Heart left ventricle (tissue), 16 donors: ENCODE data around the gene TRMT1. TPM values are rescaled to one million over a fixed set of nuclear protein-coding genes. Genes with fewer than 3 reads are reported as not detected.

ENCODE experiments used
- ATAC-seq, 4 donors: fragments of 200-7000 bp; cut with Tn5 transposase; one replicate each; pipeline ENCODE4 v1.9.1; 2020 to 2022; ENCODE audit warnings: moderate library complexity in 4 of 4, mild to moderate bottlenecking in 3 of 4, moderate number of reproducible peaks in 1 of 4
- DNase-seq, 5 donors: peaks; one replicate each; pipeline ENCODE4 v3.0.0-alpha.2; 2020
- H3K27ac ChIP-seq, 12 donors: fragments of 200-600 bp; sonication (generic) in 4 of 12; one replicate each; pipeline versions ENCODE4 v1.5.0 to v1.8.0; 2016 to 2022; ENCODE audit warnings: mild to moderate bottlenecking in 2 of 12
- H3K27me3 ChIP-seq, 9 donors: fragments of 200-600 bp; sonication (generic) in 2 of 9; one replicate each; pipeline versions ENCODE4 v1.5.1 to v1.8.0; 2016 to 2022; ENCODE audit warnings: mild to moderate bottlenecking in 3 of 9
- H3K36me3 ChIP-seq, 9 donors: fragments of 200-600 bp; sonication (generic) in 2 of 9; one replicate each; pipeline versions ENCODE4 v1.5.0 to v1.8.0; 2018 to 2022; ENCODE audit warnings: mild to moderate bottlenecking in 2 of 9
- H3K4me1 ChIP-seq, 12 donors: fragments of 200-600 bp; sonication (generic) in 4 of 12; one replicate each; pipeline versions ENCODE4 v1.5.0 to v1.8.0; 2016 to 2022; ENCODE audit warnings: mild to moderate bottlenecking in 3 of 12
- H3K4me3 ChIP-seq, 12 donors: fragments of 200-600 bp; sonication (generic) in 4 of 12; one replicate each; pipeline versions ENCODE4 v1.5.0 to v1.8.0; 2017 to 2022; ENCODE audit warnings: mild to moderate bottlenecking in 9 of 12, moderate library complexity in 4 of 12
- H3K9me3 ChIP-seq, 12 donors: fragments of 200-600 bp; sonication (generic) in 4 of 12; one replicate each; pipeline versions ENCODE4 v1.5.0 to v1.8.0; 2016 to 2022; ENCODE audit warnings: mild to moderate bottlenecking in 1 of 12
- POLR2A ChIP-seq, 2 donors: fragments of 450-650 bp; IDR thresholded peaks; one replicate each; pipeline ENCODE4 v1.6.1; 2017; ENCODE audit warnings: antibody characterized with exemption in 2 of 2, mild to moderate bottlenecking in 2 of 2, moderate library complexity in 2 of 2
- WGBS, 4 donors: extraction: QIAGEN DNeasy Blood & Tissue Kit in 2 of 4; methylation state at CpG; one replicate each; pipeline versions ENCODE4 v1.1.5 to v1.1.7; 2013 to 2018; 5-methylcytosine and 5-hydroxymethylcytosine counted together
- intact Hi-C, 10 donors: fragments of 100-400 bp; cut with DNase I; formaldehyde crosslinking; loops; one replicate each; pipeline versions ENCODE4 v1.11.1 to v1.14.2; 2022
- polyA plus RNA-seq, 2 donors: library from polyadenylated mRNA; stranded (reverse); fragments of 200-250 nt; gene quantifications; one replicate each; pipeline ENCODE4 v1.2.3, GENCODE V29; 2013
- total RNA-seq, 9 donors: library from RNA; depleted of rRNA in 2 of 9; stranded (reverse); fragments of >200 nt in 2 of 9; fragmentation: NEBNext Ultra II Directional in 3 of 9; extraction: Animal tissue kit (Norgen Biotek cat#: 25700) in 3 of 9; gene quantifications; one replicate each; pipeline versions ENCODE4 v1.1.0 to v1.2.4, GENCODE V29; 2016 to 2023
- TF ChIP-seq, protein P1 (sequence below), 12 donors: fragments of 200-600 bp; sonication (generic) in 4 of 12; IDR thresholded peaks; one replicate each; pipeline versions ENCODE4 v1.5.0 to v1.8.0; 2018 to 2022; ENCODE audit warnings: antibody characterized with exemption in 12 of 12, mild to moderate bottlenecking in 5 of 12
- donor health status: ischemic (EF 13 %, LVEDD 7.1; RV severe dilation, severe dysfunction).
- donor health status: healthy with polysubstance abuse.
- donor health status: DM: no; HTN: yes; CAD: no.
- donor health status: DM: no; HTN: no; CAD: no.
- donor health status: ischemic (EF 25% LVEDD 6.9; RV normal size, moderate dysfunction).
- donor health status: ischemic (EF 25% LVEDD 5.7; RV mildly dilated, moderate dysfunction).
- donor health status: healthy.
- donor health status: DM: yes; HTN: yes; CAD: no.
- donor health status: ischemic (EF 35%, LVEDD 5.7; RV mildly dilated, moderate dysfunction).
- donor health status: nonischemic (EF 11% LVEDD 7.7; RV severe dilation, severe dysfunction).
- donor health status: DM: yes; HTN: yes; CAD: no.
- donor health status: PGD.
- donor health status: ischemic (EF 29% LVEDD 5.4; RV normal size, mild dysfunction).
- donor health status: nonischemic (EF 23%, LVEDD 6.1; RV moderate dilation, normal function).

TRMT1 gene
- total and polyA plus RNA-seq, 11 donors: 15.1 to 32.4 (median 19.1) TPM

GRCh38 chr19:13117176-13117771, 734 bp upstream of the TRMT1 start:
- 15 to 27% (median 18%) methylated on average over 20 of the region's 20 CpGs for WGBS, 4 donors
- ATAC-seq: peak in 2 of 4 donors; percentile 6 to 8

DNA sequence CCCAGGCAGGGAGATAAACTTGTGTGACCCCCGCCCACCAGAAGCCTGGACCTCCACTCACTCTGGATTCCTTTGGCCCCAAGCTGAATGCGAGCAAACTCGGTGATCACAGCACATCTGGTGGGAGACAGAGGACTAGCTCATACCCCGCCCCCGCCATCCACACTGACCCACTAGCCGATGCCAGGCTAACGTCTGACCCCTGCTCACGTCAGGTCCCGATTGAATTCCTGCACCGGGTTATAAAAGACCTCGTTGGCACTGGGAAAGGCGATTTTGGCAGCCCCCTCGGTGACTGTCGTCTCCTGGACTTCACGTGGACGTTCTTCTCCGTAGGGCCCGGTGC, 631 bp downstream of the TRMT1 start:
- H3K9me3 ChIP-seq: no peaks in the 10 kb centered on the region
- no peak for TF ChIP-seq POLR2A (IDR thresholded peaks at IDR 0.05)
- TF ChIP-seq, protein P1, sequence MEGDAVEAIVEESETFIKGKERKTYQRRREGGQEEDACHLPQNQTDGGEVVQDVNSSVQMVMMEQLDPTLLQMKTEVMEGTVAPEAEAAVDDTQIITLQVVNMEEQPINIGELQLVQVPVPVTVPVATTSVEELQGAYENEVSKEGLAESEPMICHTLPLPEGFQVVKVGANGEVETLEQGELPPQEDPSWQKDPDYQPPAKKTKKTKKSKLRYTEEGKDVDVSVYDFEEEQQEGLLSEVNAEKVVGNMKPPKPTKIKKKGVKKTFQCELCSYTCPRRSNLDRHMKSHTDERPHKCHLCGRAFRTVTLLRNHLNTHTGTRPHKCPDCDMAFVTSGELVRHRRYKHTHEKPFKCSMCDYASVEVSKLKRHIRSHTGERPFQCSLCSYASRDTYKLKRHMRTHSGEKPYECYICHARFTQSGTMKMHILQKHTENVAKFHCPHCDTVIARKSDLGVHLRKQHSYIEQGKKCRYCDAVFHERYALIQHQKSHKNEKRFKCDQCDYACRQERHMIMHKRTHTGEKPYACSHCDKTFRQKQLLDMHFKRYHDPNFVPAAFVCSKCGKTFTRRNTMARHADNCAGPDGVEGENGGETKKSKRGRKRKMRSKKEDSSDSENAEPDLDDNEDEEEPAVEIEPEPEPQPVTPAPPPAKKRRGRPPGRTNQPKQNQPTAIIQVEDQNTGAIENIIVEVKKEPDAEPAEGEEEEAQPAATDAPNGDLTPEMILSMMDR (IDR thresholded peaks at IDR 0.05): no peak

More at GRCh38 chr19:13117176-13117771, 734 bp upstream of the TRMT1 start:
- intact Hi-C loops: loop anchor here in 4 of 10 donors (2.0 to 10.0 kb wide), 3 partner anchors 34 to 148 kb away; partner anchors contain the start of genes IER2 (in 4 of the 4) and STX10 (in 4 of the 4)
- Histone ChIP-seq H3K36me3 (peaks cover 0 to 37% (median 20%) of the 10 kb centered on the region in 9 donors), H3K4me1 (peaks cover 5 to 53% (median 35%) of the 10 kb centered on the region in 12 donors), H3K4me3 (peak overlapping the region; percentile 72 to 99 (median 92)), H3K9me3 (no peaks in the 10 kb centered on the region), H3K27ac (peak overlapping the region; percentile 10 to 88 (median 74)), H3K27me3 (no peaks in the 10 kb centered on the region)
- TF ChIP-seq POLR2A (IDR thresholded peaks at IDR 0.05): no peak
- TF ChIP-seq, protein P1 (IDR thresholded peaks at IDR 0.05): no peak
- DNase-seq: no peak

GRCh38 chr19:13112555-13112954, 4.0 kb downstream of the TRMT1 start:
- TF ChIP-seq, protein P1 (IDR thresholded peaks at IDR 0.05): no peak
- TF ChIP-seq POLR2A (IDR thresholded peaks at IDR 0.05): no peak
- DNase-seq: no peak
- intact Hi-C loops: loop anchor here in 1 of 10 donors (10.0 kb wide), 1 partner anchor 152 kb away; no protein-coding TSS in a partner anchor
- Histone ChIP-seq H3K27me3 (no peaks in the 10 kb centered on the region), H3K4me3 (no peak overlapping the region), H3K27ac (no peak overlapping the region), H3K36me3 (peaks cover 0 to 52% (median 43%) of the 10 kb centered on the region in 9 donors), H3K9me3 (no peaks in the 10 kb centered on the region), H3K4me1 (peaks cover 3 to 21% (median 17%) of the 10 kb centered on the region in 12 donors)
- WGBS, 4 donors: 88 to 96% (median 94%) methylated on average over 10 of the region's 10 CpGs
- ATAC-seq: no peak

More for the DNA sequence above, 631 bp downstream of the TRMT1 start:
- H3K36me3 ChIP-seq: peaks cover 0 to 37% (median 25%) of the 10 kb centered on the region in 9 donors
- peak overlapping the region; percentile 72 to 99 (median 92) for H3K4me3 ChIP-seq
- ATAC-seq (no peak), DNase-seq (no peak)
- no peaks in the 10 kb centered on the region for H3K27me3 ChIP-seq
- peak overlapping the region in 8 of 12 donors; percentile 62 to 88 (median 78) for H3K27ac ChIP-seq
- intact Hi-C loops: loop anchor here in 4 of 10 donors (2.0 to 10.0 kb wide), 3 partner anchors 35 to 149 kb away; partner anchors contain the start of genes IER2 (in 4 of the 4) and STX10 (in 4 of the 4)
- WGBS, 4 donors: 0 to 3% (median 2%) methylated on average over 14 to 18 of the region's 18 CpGs
- peaks cover 5 to 45% (median 35%) of the 10 kb centered on the region in 12 donors for H3K4me1 ChIP-seq

- ATAC-seq: no peak
- Histone ChIP-seq H3K4me3 (no peak overlapping the region), H3K9me3 (no peaks in the 10 kb centered on the region), H3K27me3 (no peaks in the 10 kb centered on the region), H3K36me3 (peaks cover 0 to 60% (median 43%) of the 10 kb centered on the region in 9 donors), H3K27ac (no peak overlapping the region), H3K4me1 (peaks cover 0 to 9% (median 0%) of the 10 kb centered on the region in 12 donors)
- intact Hi-C loops: loop anchor here in 1 of 10 donors (10.0 kb wide), 1 partner anchor 155 kb away; no protein-coding TSS in a partner anchor
- no peak for DNase-seq
- 91 to 95% (median 94%) methylated on average over 10 to 15 of the region's 15 CpGs for WGBS, 4 donors
- TF ChIP-seq POLR2A (IDR thresholded peaks at IDR 0.05): no peak
- TF ChIP-seq, protein P1 (IDR thresholded peaks at IDR 0.05): no peak
Observed at GRCh38 chr19:13110099-13110610, 6.4 kb downstream of the TRMT1 start.
